Measurements from ENCODE around the gene SRGAP3. TPM values are rescaled to one million over a fixed set of nuclear protein-coding genes. Genes with fewer than 3 reads are reported as not detected.

SRGAP3 gene
- total RNA-seq, 2 donors from 2014 or later, result 1.7 to 3.4 TPM

DNA sequence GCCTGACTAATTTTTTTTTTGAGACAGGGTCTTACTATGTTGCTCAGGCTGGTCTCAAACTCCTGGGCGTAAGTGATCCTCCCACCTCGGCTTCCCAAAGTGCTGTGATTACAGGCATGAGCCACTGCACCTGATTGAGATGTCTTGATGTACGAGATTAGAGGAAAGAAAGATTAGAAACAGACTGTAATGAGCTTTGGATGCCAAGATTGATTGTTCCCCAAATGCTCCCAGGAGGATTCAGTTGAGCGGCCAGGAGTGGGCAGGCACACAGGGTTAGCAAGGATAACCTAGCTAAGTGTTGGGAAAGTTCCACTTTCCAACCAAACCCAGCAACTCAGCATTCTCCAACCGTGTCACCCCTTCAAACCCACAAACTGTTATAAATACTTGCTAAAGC is 63.7 kb downstream of the SRGAP3 start:
- intact Hi-C loops (cut with DNase I), result no loop called here
- no peak for DNase-seq (ENCODE audit: low spot score)

DNA sequence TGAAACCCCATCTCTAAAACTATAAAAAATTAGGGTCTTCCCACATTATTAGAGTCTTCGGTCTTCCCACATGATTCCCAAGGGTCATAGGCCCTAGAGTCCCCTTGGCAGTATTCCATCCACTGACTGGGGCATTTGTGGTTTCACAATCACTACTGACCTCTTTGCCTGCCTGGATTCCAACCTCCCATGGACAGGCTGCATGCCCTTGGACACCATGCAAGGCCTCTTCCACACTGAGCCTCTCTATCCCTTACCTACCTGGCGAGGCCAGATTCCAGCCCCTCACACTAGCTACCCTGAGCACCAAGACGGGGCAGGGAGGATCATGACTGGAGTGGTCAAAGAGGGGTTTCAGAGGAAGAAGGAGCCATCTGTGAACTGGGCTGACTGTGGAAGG is 64.4 kb downstream of the SRGAP3 start:
- DNase-seq (ENCODE audit: low spot score), result no peak
- intact Hi-C loops (cut with DNase I), result no loop called here

DNA sequence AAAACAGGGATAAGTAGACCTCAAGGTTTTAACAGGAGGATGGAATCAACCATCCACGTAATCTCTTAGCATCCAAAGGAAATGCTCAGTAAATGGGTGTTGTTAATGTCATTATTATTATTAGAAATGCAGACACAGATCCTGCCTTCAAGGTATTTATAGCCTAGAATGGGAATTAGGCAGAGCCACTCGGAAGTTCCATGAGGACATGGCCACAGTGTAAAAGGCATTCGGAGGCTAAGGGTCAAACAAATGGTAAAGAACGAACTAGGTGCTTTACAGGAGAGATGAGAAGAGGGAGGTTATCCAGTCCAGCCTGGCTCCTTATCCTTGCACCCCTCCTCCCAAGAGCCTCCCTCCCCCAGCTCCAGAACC is 65.0 kb downstream of the SRGAP3 start:
- intact Hi-C loops (cut with DNase I), result no loop called here
- no peak for DNase-seq (ENCODE audit: low spot score)

- intact Hi-C loops (cut with DNase I), result no loop called here
- no peak for DNase-seq (ENCODE audit: low spot score)
Observed at GRCh38 chr3:9183811-9184460, 65.5 kb downstream of the SRGAP3 start.

- intact Hi-C loops (cut with DNase I), result no loop called here
- no peak for DNase-seq (ENCODE audit: low spot score)
Observed at GRCh38 chr3:9183011-9183410, 66.4 kb downstream of the SRGAP3 start.

- no peak for DNase-seq (ENCODE audit: low spot score)
- intact Hi-C loops (cut with DNase I), result no loop called here
Observed at GRCh38 chr3:9180764-9181117, 68.7 kb downstream of the SRGAP3 start.

GRCh38 chr3:9179826-9180763 is 69.4 kb downstream of the SRGAP3 start:
- intact Hi-C loops (cut with DNase I), result no loop called here
- DNase-seq (ENCODE audit: low spot score), result no peak

GRCh38 chr3:9178697-9179096 is 70.7 kb downstream of the SRGAP3 start:
- intact Hi-C loops (cut with DNase I), result no loop called here
- no peak for DNase-seq (ENCODE audit: low spot score)

DNA sequence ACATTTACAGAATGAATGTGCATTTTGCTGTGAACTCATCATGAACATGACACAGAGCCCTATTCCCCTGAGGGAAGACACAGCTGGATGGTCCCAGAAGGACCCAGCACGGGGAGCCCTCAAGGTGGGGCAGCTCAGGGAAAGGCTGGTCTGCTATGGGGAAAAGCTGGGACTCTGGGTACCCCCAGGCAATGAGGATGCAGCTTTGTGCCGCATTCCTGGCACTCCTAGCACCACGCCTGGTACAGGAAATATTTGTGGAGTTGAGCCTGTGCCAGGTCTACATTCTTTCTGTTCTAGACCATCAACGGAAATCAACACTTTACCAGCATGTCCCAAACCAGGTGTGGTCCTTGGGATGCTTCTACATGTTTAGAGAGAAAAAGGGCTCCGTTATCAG is 74.0 kb downstream of the SRGAP3 start:
- intact Hi-C loops (cut with DNase I), result no loop called here
- no peak for DNase-seq (ENCODE audit: low spot score)

GRCh38 chr3:9173445-9173844 is 76.0 kb downstream of the SRGAP3 start:
- DNase-seq (ENCODE audit: low spot score), result no peak
- intact Hi-C loops (cut with DNase I), result no loop called here

DNA sequence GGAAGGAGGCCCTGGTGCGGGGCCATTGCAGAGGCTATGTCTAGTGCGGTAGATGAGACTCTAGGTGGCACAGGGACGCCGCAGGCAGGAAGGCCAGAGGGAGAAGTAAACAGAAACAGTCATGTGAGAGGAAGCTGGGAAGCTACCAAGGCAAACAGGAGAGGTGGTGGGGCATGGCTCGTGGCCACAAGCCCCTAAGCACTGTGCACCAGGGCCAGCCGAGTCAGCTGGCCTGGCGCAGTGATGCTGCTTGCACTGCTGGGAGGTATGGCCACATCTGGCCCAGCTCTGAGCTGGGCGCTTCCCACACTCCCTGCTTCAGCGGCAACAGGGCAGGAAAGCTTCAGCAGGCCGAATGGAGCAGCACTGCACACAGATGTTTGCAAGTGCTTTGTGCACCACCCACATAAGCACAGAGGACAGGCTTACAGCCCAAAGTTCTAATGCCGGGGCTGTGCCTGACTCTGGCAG is 76.6 kb downstream of the SRGAP3 start:
- intact Hi-C loops (cut with DNase I), result no loop called here
- DNase-seq (ENCODE audit: low spot score), result no peak

DNA sequence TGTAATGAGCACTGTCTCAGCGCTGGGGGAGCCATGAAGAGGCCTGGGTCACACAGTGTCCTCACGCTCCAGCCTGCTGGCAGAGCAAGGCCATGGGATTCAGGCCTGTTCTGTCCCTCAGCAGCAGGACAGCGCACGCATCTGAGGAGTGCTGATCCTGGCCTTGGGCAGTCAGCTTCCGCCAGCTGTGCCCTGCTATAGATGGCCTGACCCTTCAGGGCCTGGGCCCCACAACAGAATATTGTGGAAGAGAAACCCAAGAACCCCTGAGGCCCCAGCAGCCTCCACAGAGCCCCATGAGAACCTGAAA is 78.6 kb downstream of the SRGAP3 start:
- DNase-seq (ENCODE audit: low spot score), result no peak
- intact Hi-C loops (cut with DNase I), result no loop called here

- intact Hi-C loops (cut with DNase I), result no loop called here
- peak; percentile 66 for DNase-seq (ENCODE audit: low spot score)
Observed at GRCh38 chr3:9169956-9170850, 79.2 kb downstream of the SRGAP3 start.

GRCh38 chr3:9169326-9169725 is 80.1 kb downstream of the SRGAP3 start:
- DNase-seq (ENCODE audit: low spot score), result no peak
- intact Hi-C loops (cut with DNase I), result no loop called here

- intact Hi-C loops (cut with DNase I), result no loop called here
- DNase-seq (ENCODE audit: low spot score), result no peak
Observed at GRCh38 chr3:9168241-9168741, 81.2 kb downstream of the SRGAP3 start.

DNA sequence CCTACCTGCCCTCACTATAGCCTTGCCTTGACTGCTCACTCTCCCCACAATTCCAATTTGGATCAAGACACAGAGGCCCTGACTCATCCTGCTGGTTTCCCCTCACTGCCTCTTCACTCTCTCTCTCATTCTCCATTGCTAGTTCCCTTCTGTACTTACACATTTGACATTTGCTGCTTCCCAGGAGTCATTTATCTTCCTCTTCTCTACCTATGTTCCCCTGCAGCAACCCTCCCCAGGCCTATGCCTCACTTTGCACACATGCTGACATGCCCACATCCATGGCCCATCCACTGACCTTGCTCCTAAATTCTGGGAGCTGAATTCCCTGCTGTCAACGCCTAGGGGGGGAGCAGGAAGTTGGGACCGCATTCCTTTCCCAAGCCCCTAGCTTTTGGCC is 82.2 kb downstream of the SRGAP3 start:
- no peak for DNase-seq (ENCODE audit: low spot score)
- intact Hi-C loops (cut with DNase I), result no loop called here

GRCh38 chr3:9165421-9165820 is 84.0 kb downstream of the SRGAP3 start:
- no peak for DNase-seq (ENCODE audit: low spot score)
- intact Hi-C loops (cut with DNase I), result no loop called here

DNA sequence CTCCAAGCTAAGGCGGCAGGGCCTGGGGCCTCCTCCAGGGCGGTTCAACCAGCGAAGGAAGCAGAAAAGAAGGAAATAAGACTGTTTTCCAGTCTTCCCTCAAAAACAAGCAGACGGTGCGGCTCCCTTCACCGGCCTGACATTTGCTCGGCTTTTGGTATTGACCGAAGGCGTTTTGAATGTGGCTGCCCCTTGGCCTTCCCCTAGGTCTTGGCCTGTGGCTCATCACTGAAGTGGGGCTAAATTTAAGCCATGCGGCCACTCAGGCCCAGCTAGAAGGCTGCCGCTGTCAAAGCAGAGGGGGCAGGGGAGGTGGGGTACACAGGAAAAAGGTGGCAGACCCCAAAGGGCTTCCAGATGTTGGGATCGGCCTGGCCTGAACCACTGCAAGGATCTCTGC is 86.2 kb downstream of the SRGAP3 start:
- no peak for DNase-seq (ENCODE audit: low spot score)
- intact Hi-C loops (cut with DNase I), result no loop called here

- no peak for DNase-seq (ENCODE audit: low spot score)
- intact Hi-C loops (cut with DNase I), result no loop called here
Observed at GRCh38 chr3:9161811-9162210, 87.6 kb downstream of the SRGAP3 start.

GRCh38 chr3:9161298-9161697 is 88.1 kb downstream of the SRGAP3 start:
- no peak for DNase-seq (ENCODE audit: low spot score)
- intact Hi-C loops (cut with DNase I), result no loop called here
